HepG2 (cell line): ENCODE results near the gene PRKAR2A. TPM values are rescaled to one million over a fixed set of nuclear protein-coding genes. Genes with fewer than 3 reads are reported as not detected.

ENCODE experiments used
- ATAC-seq: fragments of 200-7000 bp; cut with Tn5 transposase; 3 replicates; pipeline ENCODE4 v1.9.1; 2020; ENCODE audit warnings: mild to moderate bottlenecking, moderate library complexity
- BruUV-seq: library from RNA; stranded (reverse); fragments of 400-500 nt; replicated peaks from 2 replicates; lab custom pipeline; 2021; lab: Mats Ljungman, UMichigan
- CTCF ChIA-PET: fragments of 300-600 bp; formaldehyde crosslinking; extraction: SDS; loops from one replicate; lab custom pipeline; 2021; ENCODE audit warnings: low total read pairs, inconsistent platforms, low intra/inter-chr PET ratio; lab: Yijun Ruan, JAX
- POLR2A ChIA-PET: fragments of 350-600 bp; sonication (Branson Sonifier 250); formaldehyde crosslinking; loops from one replicate; lab custom pipeline; 2020; ENCODE audit warnings: antibody characterized with exemption, inconsistent platforms; lab: Yijun Ruan, JAX
- DNase-seq: peaks from one replicate; pipeline ENCODE4 v3.0.0-alpha.2; 2015; ENCODE audit warnings: low spot score
- FAIRE-seq: peaks from 3 replicates; lab custom pipeline; 2011; peaks lifted over from hg19 to GRCh38; lab: Jason Lieb, UNC
- H2AFZ ChIP-seq: one replicate; pipeline ENCODE4 v1.6.1; 2011; ENCODE audit warnings: low read length, inconsistent platforms
- H3K27ac ChIP-seq: fragments of 300-600 bp; 3 replicates; pipeline ENCODE4 v1.8.0; 2011; ENCODE audit warnings: mixed run types, mild to moderate bottlenecking, mixed read lengths, low read length, inconsistent platforms; ENCODE audit not compliant: insufficient read depth; ENCODE audit errors: extremely low read length
- H3K27me3 ChIP-seq, 2 experiments: fragments of 200-600 bp in 1 of 2; 2 replicates in 1 of 2; 3 replicates in 1 of 2; pipeline versions ENCODE4 v1.6.0 to v1.8.0; 2011; ENCODE audit warnings: low read length in 2 of 2, mild to moderate bottlenecking in 2 of 2, moderate library complexity in 2 of 2, inconsistent platforms in 1 of 2; ENCODE audit not compliant: insufficient read depth in 2 of 2, control insufficient read depth in 1 of 2
- H3K36me3 ChIP-seq, 2 experiments: fragments of 200-600 bp in 1 of 2; replicated peaks in 1 of 2; 2 replicates in 1 of 2; 3 replicates in 1 of 2; pipeline versions ENCODE4 v1.5.1 to v1.8.0; 2011; ENCODE audit warnings: low read length in 2 of 2, inconsistent platforms in 1 of 2; ENCODE audit not compliant: insufficient read depth in 2 of 2, control insufficient read depth in 1 of 2
- H3K4me1 ChIP-seq: 2 replicates; pipeline ENCODE4 v1.5.1; 2012; ENCODE audit warnings: low read length, inconsistent platforms; ENCODE audit not compliant: insufficient read depth
- H3K4me2 ChIP-seq: 2 replicates; pipeline ENCODE4 v1.6.0; 2011; ENCODE audit warnings: low read depth, low read length, inconsistent platforms
- H3K4me3 ChIP-seq, 3 experiments: fragments of 200-600 bp in 1 of 3; sonication (generic), shearing (Covaris generic) in 1 of 3; replicated peaks in 1 of 3; 2 replicates each; pipeline ENCODE4 v1.5.1; 2011 to 2016; ENCODE audit warnings: low read length in 3 of 3, inconsistent platforms in 2 of 3, low read depth in 2 of 3, mild to moderate bottlenecking in 2 of 3, control low read depth in 1 of 3, mixed read lengths in 1 of 3; ENCODE audit not compliant: insufficient read depth in 1 of 3
- H3K79me2 ChIP-seq: one replicate; pipeline ENCODE4 v1.6.1; 2011; ENCODE audit warnings: low read length, inconsistent platforms; ENCODE audit not compliant: insufficient read depth
- H3K9ac ChIP-seq: 2 replicates; pipeline ENCODE4 v1.6.0; 2011; ENCODE audit warnings: mild to moderate bottlenecking, low read depth, low read length, inconsistent platforms; ENCODE audit not compliant: insufficient read depth
- H3K9me3 ChIP-seq: 2 replicates; pipeline ENCODE4 v1.5.1; 2012; ENCODE audit warnings: mild to moderate bottlenecking, low read length
- H4K20me1 ChIP-seq: 2 replicates; pipeline ENCODE4 v1.6.0; 2011; ENCODE audit warnings: inconsistent platforms, mild to moderate bottlenecking, low read length, moderate library complexity; ENCODE audit not compliant: insufficient read depth
- GTF3A ChIP-seq: sonication (generic); formaldehyde crosslinking; conservative IDR thresholded peaks from 2 replicates; pipeline ENCODE4 v1.4.0; 2020; ENCODE audit warnings: mild to moderate bottlenecking, missing genetic modification reagents
- IRX3 ChIP-seq: sonication (generic); formaldehyde crosslinking; IDR thresholded peaks from 2 replicates; pipeline ENCODE4 v1.8.1; 2023; ENCODE audit warnings: mild to moderate bottlenecking, low read depth, missing genetic modification reagents, borderline replicate concordance
- MBD4 ChIP-seq: IDR thresholded peaks from 2 replicates; pipeline ENCODE4 v1.6.1; 2012; ENCODE audit warnings: low read length, inconsistent platforms, borderline replicate concordance
- MED13 ChIP-seq: sonication (generic); formaldehyde crosslinking; IDR thresholded peaks from 2 replicates; pipeline ENCODE4 v1.5.0; 2020; ENCODE audit warnings: missing genetic modification reagents
- MZF1 ChIP-seq: sonication (generic); formaldehyde crosslinking; IDR thresholded peaks from 2 replicates; pipeline ENCODE4 v1.8.1; 2023; ENCODE audit warnings: mild to moderate bottlenecking, missing genetic modification reagents, borderline replicate concordance
- NPAS2 ChIP-seq: sonication (generic); formaldehyde crosslinking; IDR thresholded peaks from 2 replicates; pipeline ENCODE4 v1.8.0; 2022; ENCODE audit warnings: mild to moderate bottlenecking, missing genetic modification reagents, borderline replicate concordance
- PRDM10 ChIP-seq: sonication (generic); formaldehyde crosslinking; IDR thresholded peaks from 2 replicates; pipeline ENCODE4 v1.4.0; 2020; ENCODE audit warnings: low read depth, missing genetic modification reagents
- ZNF333 ChIP-seq: sonication (generic); formaldehyde crosslinking; IDR thresholded peaks from 2 replicates; pipeline ENCODE4 v1.4.0; 2020; ENCODE audit warnings: mild to moderate bottlenecking, missing genetic modification reagents, borderline replicate concordance
- ZNF414 ChIP-seq: sonication (generic); formaldehyde crosslinking; IDR thresholded peaks from 2 replicates; pipeline ENCODE4 v1.5.0; 2020; ENCODE audit warnings: missing genetic modification reagents
- ZNF503 ChIP-seq: sonication (generic); formaldehyde crosslinking; IDR thresholded peaks from 2 replicates; pipeline ENCODE4 v1.4.0; 2020; ENCODE audit warnings: missing genetic modification reagents
- ZNF558 ChIP-seq: sonication (generic); formaldehyde crosslinking; IDR thresholded peaks from 2 replicates; pipeline ENCODE4 v1.9.0; 2022; ENCODE audit warnings: mild to moderate bottlenecking, missing genetic modification reagents, borderline replicate concordance
- ZNF816 ChIP-seq: sonication (generic); formaldehyde crosslinking; IDR thresholded peaks from 2 replicates; pipeline ENCODE4 v1.8.0; 2022; ENCODE audit warnings: missing genetic modification reagents, mild to moderate bottlenecking, borderline replicate concordance
- WGBS: methylation state at CpG from one replicate; pipeline ENCODE4 v1.1.6; 2017; ENCODE audit warnings: low lambda C conversion rate; 5-methylcytosine and 5-hydroxymethylcytosine counted together
- in situ Hi-C: cut with HindIII; loops from 2 replicates; pipeline ENCODE4 v1.10.0; 2017; ENCODE audit warnings: low pct_unique_long_range_greater_than_20kb; ENCODE audit not compliant: extremely low pct_ligation_motif_present
- intact Hi-C: fragments of 100-400 bp; cut with micrococcal nuclease; formaldehyde crosslinking; loops from one replicate; pipeline ENCODE4 v1.10.0; 2022; ENCODE audit not compliant: unreplicated experiment
- polyA plus RNA-seq, 8 experiments: library from polyadenylated mRNA; depleted of rRNA in 3 of 8; stranded (reverse) in 7 of 8; unstranded in 1 of 8; fragments of >200 nt; fragmentation: Illumina TruSeq in 4 of 8; extraction: Trizol in 4 of 8; gene quantifications; 2 replicates each; pipeline versions ENCODE4 v1.2.1 to v1.2.3, GENCODE V29; 2011 to 2016; ENCODE audit warnings: low read depth in 4 of 8, missing spikeins in 1 of 8, mixed read lengths in 1 of 8; ENCODE audit not compliant: insufficient read depth in 1 of 8
- total RNA-seq, 5 experiments: library from RNA; depleted of rRNA; stranded (reverse); fragments of >200 nt; fragmentation: Illumina TruSeq; extraction: Trizol; gene quantifications; 2 replicates each; pipeline ENCODE4 v1.2.3, GENCODE V29; 2016; ENCODE audit warnings: low read depth in 1 of 5
- TF ChIP-seq, protein P1 (sequence below): sonication (generic); formaldehyde crosslinking; IDR thresholded peaks from 2 replicates; pipeline ENCODE4 v1.5.1; 2020; ENCODE audit warnings: missing genetic modification reagents, mild to moderate bottlenecking, borderline replicate concordance
- TF ChIP-seq, protein P2 (sequence below): sonication (generic); formaldehyde crosslinking; IDR thresholded peaks from 2 replicates; pipeline ENCODE4 v1.5.1; 2020; ENCODE audit warnings: mild to moderate bottlenecking, missing genetic modification reagents

Gene PRKAR2A
- total and polyA plus RNA-seq, 2 of the 13 experiments (the other 11 are each of a cell fraction or from before 2014, with no cell fraction given): 11.8 to 29.2 TPM

DNA sequence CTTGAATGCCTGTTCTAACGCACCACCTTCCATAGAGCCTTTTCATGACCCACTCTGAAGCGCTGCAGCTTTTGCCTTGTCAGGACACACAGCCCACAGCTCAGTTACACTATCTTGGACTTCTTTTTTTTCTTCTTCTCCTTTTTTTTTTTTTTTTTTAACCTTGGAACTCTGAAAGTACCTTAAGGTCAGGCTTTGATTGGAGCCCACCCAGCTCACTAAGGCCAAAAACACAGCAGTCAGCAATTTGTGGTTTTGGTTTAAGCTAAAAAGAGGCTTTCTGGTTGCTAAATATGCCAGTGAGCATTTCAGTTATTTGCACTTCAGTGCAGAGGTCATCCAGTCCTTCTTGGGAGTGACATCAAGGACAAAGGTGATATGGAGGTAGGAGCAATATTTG is 49.3 kb upstream of the PRKAR2A start:
- no TSS peak for BruUV-seq
- ChIA-PET POLR2A (interaction anchor here (0.6 to 4.5 kb wide), 20 partner anchors 10 to 1002 kb away, joined by 3 to 39 read pairs (median 4); partner anchors contain the start of genes ARIH2, CELSR3, PRKAR2A and RHOA), CTCF (no interaction called here)
- H3K36me3 ChIP-seq: no peaks in the 10 kb centered on the region
- intact Hi-C loops: loop anchor here (1.0 kb wide), 2 partner anchors 41 to 50 kb away; partner anchors contain the start of gene PRKAR2A
- H2AFZ ChIP-seq: no peak overlapping the region
- peaks cover 43% of the 10 kb centered on the region for H3K4me1 ChIP-seq
- FAIRE-seq (no peak), ATAC-seq (no peak), DNase-seq (peak; percentile 78)
- H3K9ac ChIP-seq: peak overlapping the region; percentile 60
- H3K79me2 ChIP-seq: no peaks in the 10 kb centered on the region
- no peaks in the 10 kb centered on the region for H3K27me3 ChIP-seq
- WGBS: 10% methylated on average over 2 of the region's 2 CpGs
- peak overlapping the region in 1 of 3 experiments; percentile 52; a peak in 2 of 6 replicates for H3K4me3 ChIP-seq
- in situ Hi-C loops: no loop called here
- peak overlapping the region; percentile 99 for H3K4me2 ChIP-seq
- H4K20me1 ChIP-seq: no peaks in the 10 kb centered on the region
- no peaks in the 10 kb centered on the region for H3K9me3 ChIP-seq
- H3K27ac ChIP-seq: peak overlapping the region; percentile 78
- TF ChIP-seq, protein P1, sequence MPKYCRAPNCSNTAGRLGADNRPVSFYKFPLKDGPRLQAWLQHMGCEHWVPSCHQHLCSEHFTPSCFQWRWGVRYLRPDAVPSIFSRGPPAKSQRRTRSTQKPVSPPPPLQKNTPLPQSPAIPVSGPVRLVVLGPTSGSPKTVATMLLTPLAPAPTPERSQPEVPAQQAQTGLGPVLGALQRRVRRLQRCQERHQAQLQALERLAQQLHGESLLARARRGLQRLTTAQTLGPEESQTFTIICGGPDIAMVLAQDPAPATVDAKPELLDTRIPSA (CRISPR knock-in tag): no peak
- TF ChIP-seq ZNF333 (CRISPR knock-in tag) (no peak), PRDM10 (CRISPR knock-in tag) (no peak), GTF3A (CRISPR knock-in tag) (no peak), MZF1 (CRISPR knock-in tag) (no peak), NPAS2 (CRISPR knock-in tag) (no peak), ZNF558 (CRISPR knock-in tag) (no peak), ZNF414 (CRISPR knock-in tag) (no peak), MED13 (no peak), ZNF816 (CRISPR knock-in tag) (no peak), ZNF503 (CRISPR knock-in tag) (no peak), MBD4 (no peak), IRX3 (CRISPR knock-in tag) (no peak)
- TF ChIP-seq, protein P2, sequence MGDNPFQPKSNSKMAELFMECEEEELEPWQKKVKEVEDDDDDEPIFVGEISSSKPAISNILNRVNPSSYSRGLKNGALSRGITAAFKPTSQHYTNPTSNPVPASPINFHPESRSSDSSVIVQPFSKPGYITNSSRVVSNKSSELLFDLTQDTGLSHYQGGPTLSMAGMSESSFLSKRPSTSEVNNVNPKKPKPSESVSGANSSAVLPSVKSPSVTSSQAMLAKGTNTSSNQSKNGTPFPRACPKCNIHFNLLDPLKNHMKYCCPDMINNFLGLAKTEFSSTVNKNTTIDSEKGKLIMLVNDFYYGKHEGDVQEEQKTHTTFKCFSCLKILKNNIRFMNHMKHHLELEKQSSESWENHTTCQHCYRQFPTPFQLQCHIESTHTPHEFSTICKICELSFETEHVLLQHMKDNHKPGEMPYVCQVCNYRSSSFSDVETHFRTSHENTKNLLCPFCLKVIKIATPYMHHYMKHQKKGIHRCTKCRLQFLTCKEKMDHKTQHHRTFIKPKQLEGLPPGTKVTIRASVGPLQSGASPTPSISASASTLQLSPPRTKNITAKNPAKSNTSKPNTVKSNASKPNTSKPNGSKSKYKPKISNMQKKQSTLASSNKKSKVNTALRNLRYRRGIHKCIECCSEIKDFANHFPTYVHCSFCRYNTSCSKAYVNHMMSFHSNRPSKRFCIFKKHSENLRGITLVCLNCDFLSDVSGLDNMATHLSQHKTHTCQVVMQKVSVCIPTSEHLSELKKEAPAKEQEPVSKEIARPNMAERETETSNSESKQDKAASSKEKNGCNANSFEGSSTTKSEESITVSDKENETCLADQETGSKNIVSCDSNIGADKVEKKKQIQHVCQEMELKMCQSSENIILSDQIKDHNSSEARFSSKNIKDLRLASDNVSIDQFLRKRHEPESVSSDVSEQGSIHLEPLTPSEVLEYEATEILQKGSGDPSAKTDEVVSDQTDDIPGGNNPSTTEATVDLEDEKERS (CRISPR knock-in tag): no peak
